Endodermal cell (in vitro differentiated cells): ENCODE data around the gene ZNF681. TPM values are rescaled to one million over a fixed set of nuclear protein-coding genes. Genes with fewer than 3 reads are reported as not detected.

Source experiments
- DNase-seq: peaks from one replicate; pipeline ENCODE4 v3.0.0-alpha.2; 2017
- H3K27ac ChIP-seq: 2 replicates; pipeline ENCODE4 v1.5.1; 2013; ENCODE audit warnings: mild to moderate bottlenecking, low read depth, low read length, moderate library complexity
- H3K27me3 ChIP-seq: 2 replicates; pipeline ENCODE4 v1.6.1; 2013; ENCODE audit warnings: mild to moderate bottlenecking, low read length, moderate library complexity; ENCODE audit not compliant: insufficient read depth, control insufficient read depth, poor library complexity, severe bottlenecking
- H3K36me3 ChIP-seq: 2 replicates; pipeline ENCODE4 v1.7.0; 2013; ENCODE audit warnings: mild to moderate bottlenecking, low read length, moderate library complexity; ENCODE audit not compliant: control insufficient read depth, insufficient read depth
- H3K4me1 ChIP-seq: one replicate; pipeline ENCODE4 v1.7.0; 2013; ENCODE audit warnings: low read length; ENCODE audit not compliant: control insufficient read depth, insufficient read depth
- H3K4me3 ChIP-seq: 2 replicates; pipeline ENCODE4 v1.5.1; 2013; ENCODE audit warnings: mild to moderate bottlenecking, low read length, moderate library complexity
- H3K9ac ChIP-seq: 2 replicates; pipeline ENCODE4 v1.6.1; 2013; ENCODE audit warnings: mild to moderate bottlenecking, low read length, moderate library complexity; ENCODE audit not compliant: poor library complexity, severe bottlenecking; ENCODE audit errors: extremely low read depth
- H3K9me3 ChIP-seq: 2 replicates; pipeline ENCODE4 v1.6.1; 2013; ENCODE audit warnings: mild to moderate bottlenecking, low read length, moderate library complexity; ENCODE audit not compliant: control insufficient read depth
- H3K27ac Mint-ChIP-seq: 2 replicates; pipeline ENCODE4 v1.8.0; 2020; ENCODE audit warnings: mixed read lengths
- H3K27me3 Mint-ChIP-seq: 2 replicates; pipeline ENCODE4 v1.8.0; 2021; ENCODE audit warnings: mild to moderate bottlenecking, mixed read lengths; ENCODE audit not compliant: insufficient read depth
- H3K36me3 Mint-ChIP-seq: 2 replicates; pipeline ENCODE4 v1.8.0; 2020; ENCODE audit warnings: low read depth, mixed read lengths
- H3K4me1 Mint-ChIP-seq: 2 replicates; pipeline ENCODE4 v1.8.0; 2020; ENCODE audit warnings: mixed read lengths
- H3K4me3 Mint-ChIP-seq: 2 replicates; pipeline ENCODE4 v1.8.0; 2020; ENCODE audit warnings: mild to moderate bottlenecking, moderate library complexity, mixed read lengths
- H3K9me3 Mint-ChIP-seq: 2 replicates; pipeline ENCODE4 v1.8.0; 2020; ENCODE audit warnings: mild to moderate bottlenecking, mixed read lengths
- WGBS, 2 experiments: methylation state at CpG; one replicate each; pipeline versions ENCODE4 v1.1.5 to v1.1.7; 2013; ENCODE audit warnings: missing lambda C conversion rate in 2 of 2, mixed read lengths in 1 of 2; ENCODE audit not compliant: insufficient coverage in 1 of 2, insufficient read length in 1 of 2; 5-methylcytosine and 5-hydroxymethylcytosine counted together
- total RNA-seq, 2 donors: library from RNA; stranded (reverse); fragmentation: NEBNext Ultra II Directional in 1 of 2; extraction: Animal tissue kit (Norgen Biotek cat#: 25700) in 1 of 2; gene quantifications; 2 replicates in 1 of 2; 3 replicates in 1 of 2; pipeline ENCODE4 v1.2.1, GENCODE V29; 2021
- TF ChIP-seq, protein P1 (sequence below): fragments of 200-600 bp; sonication (generic); conservative IDR thresholded peaks from 2 replicates; pipeline ENCODE4 v1.5.0; 2021; ENCODE audit warnings: antibody characterized with exemption, mild to moderate bottlenecking

The ZNF681 gene
- total RNA-seq, 2 donors from 2014 or later: 3.5 to 11.3 TPM

DNA sequence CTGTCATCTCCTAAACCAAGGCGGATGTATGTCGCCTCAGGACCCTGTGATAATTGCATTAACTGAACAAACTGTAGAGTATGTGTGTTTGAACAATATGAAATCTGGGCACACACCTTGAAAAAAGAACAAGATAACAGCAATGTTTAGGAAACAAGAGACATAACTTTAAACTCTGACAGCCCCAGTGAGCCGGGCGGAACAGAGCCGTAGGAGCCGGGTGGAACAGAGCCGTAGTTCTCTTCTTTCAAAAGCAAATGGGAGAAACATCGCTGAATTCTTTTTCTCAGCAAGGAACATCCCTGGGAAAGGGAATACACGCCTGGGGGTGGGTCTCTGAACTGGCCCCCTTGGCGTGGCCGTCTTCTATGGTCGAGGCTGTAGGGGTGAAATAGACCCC, 39.9 kb downstream of the ZNF681 start:
- 4 to 10% methylated on average over 5 to 11 of the region's 12 CpGs for WGBS, 2 experiments

DNA sequence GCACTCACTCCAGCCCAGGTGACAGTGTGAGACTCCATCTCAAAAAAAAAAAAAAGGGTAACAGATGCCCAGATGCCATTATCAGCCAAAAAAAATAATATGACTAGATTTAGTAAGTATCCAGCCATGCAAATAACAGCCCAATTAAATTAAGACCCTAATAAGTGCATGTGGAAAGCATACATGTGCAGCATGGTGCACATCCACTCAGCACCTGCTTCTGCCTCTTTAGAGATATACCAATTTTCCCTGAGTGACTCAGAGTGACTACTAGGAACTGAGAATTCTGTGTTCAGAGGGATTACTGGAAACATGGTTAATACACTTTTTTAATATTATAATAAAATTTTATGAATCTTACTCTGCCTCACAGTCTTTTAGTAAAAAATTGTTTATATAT, 41.9 kb downstream of the ZNF681 start:
- no peak for DNase-seq
- Mint-ChIP-seq H3K36me3 (no peaks in the 10 kb centered on the region), H3K4me3 (no peak overlapping the region), H3K27ac (no peak overlapping the region), H3K27me3 (peaks cover 6% of the 10 kb centered on the region), H3K9me3 (no peaks in the 10 kb centered on the region), H3K4me1 (peaks cover 14% of the 10 kb centered on the region)
- H3K27ac ChIP-seq: no peak overlapping the region
- H3K9ac ChIP-seq: no peak overlapping the region
- no peaks in the 10 kb centered on the region for H3K4me1 ChIP-seq
- no peak overlapping the region for H3K4me3 ChIP-seq
- TF ChIP-seq, protein P1, sequence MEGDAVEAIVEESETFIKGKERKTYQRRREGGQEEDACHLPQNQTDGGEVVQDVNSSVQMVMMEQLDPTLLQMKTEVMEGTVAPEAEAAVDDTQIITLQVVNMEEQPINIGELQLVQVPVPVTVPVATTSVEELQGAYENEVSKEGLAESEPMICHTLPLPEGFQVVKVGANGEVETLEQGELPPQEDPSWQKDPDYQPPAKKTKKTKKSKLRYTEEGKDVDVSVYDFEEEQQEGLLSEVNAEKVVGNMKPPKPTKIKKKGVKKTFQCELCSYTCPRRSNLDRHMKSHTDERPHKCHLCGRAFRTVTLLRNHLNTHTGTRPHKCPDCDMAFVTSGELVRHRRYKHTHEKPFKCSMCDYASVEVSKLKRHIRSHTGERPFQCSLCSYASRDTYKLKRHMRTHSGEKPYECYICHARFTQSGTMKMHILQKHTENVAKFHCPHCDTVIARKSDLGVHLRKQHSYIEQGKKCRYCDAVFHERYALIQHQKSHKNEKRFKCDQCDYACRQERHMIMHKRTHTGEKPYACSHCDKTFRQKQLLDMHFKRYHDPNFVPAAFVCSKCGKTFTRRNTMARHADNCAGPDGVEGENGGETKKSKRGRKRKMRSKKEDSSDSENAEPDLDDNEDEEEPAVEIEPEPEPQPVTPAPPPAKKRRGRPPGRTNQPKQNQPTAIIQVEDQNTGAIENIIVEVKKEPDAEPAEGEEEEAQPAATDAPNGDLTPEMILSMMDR: no peak
- no peaks in the 10 kb centered on the region for H3K27me3 ChIP-seq
- peaks cover 14% of the 10 kb centered on the region for H3K9me3 ChIP-seq
- H3K36me3 ChIP-seq: no peaks in the 10 kb centered on the region

More for the DNA sequence above, 39.9 kb downstream of the ZNF681 start:
- peak overlapping the region; percentile 9 for H3K27ac Mint-ChIP-seq
- H3K4me3 ChIP-seq: no peak overlapping the region
- TF ChIP-seq, protein P1: no peak
- peaks cover 6% of the 10 kb centered on the region for H3K27me3 Mint-ChIP-seq
- no peaks in the 10 kb centered on the region for H3K9me3 Mint-ChIP-seq
- peaks cover 20% of the 10 kb centered on the region for H3K4me1 Mint-ChIP-seq
- no peaks in the 10 kb centered on the region for H3K36me3 ChIP-seq
- H3K9ac ChIP-seq: no peak overlapping the region
- H3K36me3 Mint-ChIP-seq: no peaks in the 10 kb centered on the region
- peaks cover 19% of the 10 kb centered on the region for H3K9me3 ChIP-seq
- DNase-seq: peak; percentile 66
- H3K4me3 Mint-ChIP-seq: peak overlapping the region; percentile 48
- no peaks in the 10 kb centered on the region for H3K4me1 ChIP-seq
- H3K27ac ChIP-seq: no peak overlapping the region
- H3K27me3 ChIP-seq: no peaks in the 10 kb centered on the region

DNA sequence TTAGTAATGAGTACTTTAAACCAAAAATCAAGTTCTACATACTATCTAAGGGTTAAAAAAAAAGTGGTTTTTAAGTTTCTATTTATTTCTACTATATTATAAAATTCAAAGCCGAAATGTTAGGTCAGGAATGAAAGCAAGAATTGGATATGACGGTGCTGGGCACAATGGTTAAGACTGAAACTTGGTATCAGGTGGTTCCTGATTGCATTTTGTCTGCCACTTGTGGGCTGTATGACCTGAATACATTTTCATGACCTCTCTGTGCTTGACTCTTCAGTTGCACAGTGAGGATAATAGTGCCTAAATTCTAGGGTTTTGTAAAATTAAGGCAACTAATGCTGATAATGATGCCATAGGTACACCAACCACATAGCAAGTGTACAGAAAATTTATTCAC, 49.3 kb downstream of the ZNF681 start:
- Mint-ChIP-seq H3K4me1 (no peaks in the 10 kb centered on the region), H3K36me3 (no peaks in the 10 kb centered on the region), H3K4me3 (no peak overlapping the region), H3K9me3 (peaks cover 9% of the 10 kb centered on the region), H3K27ac (no peak overlapping the region), H3K27me3 (peaks cover 2% of the 10 kb centered on the region)
- no peaks in the 10 kb centered on the region for H3K27me3 ChIP-seq
- TF ChIP-seq, protein P1: no peak
- no peak overlapping the region for H3K9ac ChIP-seq
- H3K27ac ChIP-seq: no peak overlapping the region
- no peaks in the 10 kb centered on the region for H3K36me3 ChIP-seq
- peaks cover 8% of the 10 kb centered on the region for H3K9me3 ChIP-seq
- whole genome bisulfite sequencing, 2 experiments: 50% methylated on average over 2 of the region's 2 CpGs; no CpG with 5 or more reads in 1 of the 2 experiments
- no peaks in the 10 kb centered on the region for H3K4me1 ChIP-seq
- no peak overlapping the region for H3K4me3 ChIP-seq
- DNase-seq: no peak
